COLO668 (cell line): Measurements from ENCODE around the gene CTNNA3.
A peak's percentile ranks its signal among the peaks of the same experiment; 100 is the strongest.
"Not testable (repeated sequence)": the region's sequence is repeated elsewhere in the genome, so short reads cannot be mapped to it uniquely, and the experiment has no call there.

Source experiments
- DNase-seq: peaks from one replicate; lab custom pipeline; 2025; ENCODE audit not compliant: unreplicated experiment; lab: John Stamatoyannopoulos, UW

CTNNA3 gene

DNA sequence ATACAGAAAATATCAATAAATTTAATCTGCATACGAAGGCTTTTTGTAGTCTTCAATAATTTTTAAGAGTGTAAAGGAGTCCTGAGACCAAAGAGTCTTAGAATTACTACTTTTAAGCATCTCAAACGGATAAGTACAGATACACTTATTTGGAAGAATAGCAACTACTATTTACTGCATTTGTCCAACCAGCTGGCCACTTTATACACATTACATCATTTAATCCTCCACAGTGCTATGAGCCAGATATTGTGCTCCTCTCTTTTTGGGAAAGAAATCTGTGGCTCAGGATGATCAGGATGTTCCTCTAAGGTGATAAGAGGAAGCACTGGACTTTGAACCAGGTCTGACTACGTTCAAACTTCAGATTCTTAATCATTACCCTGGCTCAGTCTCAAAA, 1358.8 kb downstream of the CTNNA3 start:
- no peak for DNase-seq

DNA sequence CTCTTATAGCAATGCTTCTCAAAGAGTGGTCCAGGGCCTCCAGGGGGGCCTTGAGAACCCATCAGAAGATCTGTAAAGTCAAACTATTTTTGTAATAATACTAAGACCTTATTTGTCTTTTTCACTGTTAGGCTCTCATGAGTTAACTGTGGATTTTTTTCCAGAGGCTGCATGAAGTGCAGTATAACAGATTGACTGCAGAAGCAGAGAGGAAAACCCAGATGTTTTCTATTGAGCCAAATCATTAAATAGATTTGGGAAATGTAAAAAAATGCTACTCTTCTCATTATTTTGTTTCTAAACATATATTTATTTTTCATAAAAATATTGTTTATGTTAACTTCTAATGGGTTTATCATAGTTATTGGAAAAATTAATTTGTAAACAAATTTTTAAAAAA, 1359.2 kb downstream of the CTNNA3 start:
- DNase-seq = no peak

DNA sequence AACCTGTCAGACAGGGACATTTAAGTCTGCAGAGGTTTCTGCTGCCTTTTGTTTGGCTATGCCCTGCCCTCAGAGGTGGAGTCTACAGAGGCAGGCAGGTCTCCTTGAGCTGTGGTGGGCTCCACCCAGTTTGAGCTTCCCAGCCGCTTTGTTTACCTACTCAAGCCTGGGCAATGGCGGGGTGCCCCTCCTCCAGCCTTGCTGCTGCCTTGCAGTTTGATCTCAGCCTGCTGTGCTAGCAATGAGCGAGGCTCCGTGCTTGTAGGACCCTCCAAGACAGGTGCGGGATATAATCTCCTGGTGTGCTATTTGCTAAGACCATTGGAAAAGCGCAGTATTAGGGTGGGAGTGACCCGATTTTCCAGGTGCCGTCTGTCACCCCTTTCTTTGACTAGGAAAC, 1360.2 kb downstream of the CTNNA3 start:
- DNase-seq = not testable (repeated sequence)

DNA sequence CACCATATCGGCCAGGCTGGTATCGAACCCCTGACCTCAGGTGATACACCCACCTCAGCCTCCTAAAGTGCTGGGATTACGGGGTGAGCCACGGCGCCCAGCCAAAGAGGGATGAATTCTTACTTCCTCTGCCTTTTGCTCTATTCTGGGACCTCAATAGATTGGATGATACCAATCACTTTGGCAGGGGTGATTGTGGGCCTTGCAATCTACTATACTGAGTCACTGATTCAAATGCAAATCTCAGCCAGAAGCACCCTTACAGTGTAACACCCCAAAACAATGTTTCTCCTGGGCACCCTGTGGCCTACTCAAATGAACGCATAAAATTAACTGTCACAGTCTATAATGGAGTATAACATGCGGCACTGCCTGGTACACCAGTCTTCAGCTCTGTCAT, 1366.8 kb downstream of the CTNNA3 start:
- no peak for DNase-seq

DNA sequence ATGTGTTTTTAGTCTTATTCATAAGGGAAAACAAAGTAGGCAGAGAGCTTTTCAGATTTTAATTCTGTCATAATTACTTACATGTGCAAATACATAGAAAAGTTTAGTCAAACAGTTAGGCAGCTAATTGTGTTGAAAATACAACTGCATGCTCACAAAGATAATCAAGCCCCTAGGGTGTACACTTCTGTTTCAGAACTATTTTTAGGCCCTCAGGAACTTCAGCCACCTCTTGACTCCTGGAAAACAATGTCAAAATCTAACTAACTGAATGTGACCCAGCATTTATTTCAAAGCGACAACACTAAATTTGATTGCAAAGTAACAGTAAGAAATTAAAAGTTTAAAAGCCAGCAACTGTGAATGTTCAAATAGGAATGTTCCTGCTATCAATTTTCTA, 1369.1 kb downstream of the CTNNA3 start:
- no peak for DNase-seq

DNA sequence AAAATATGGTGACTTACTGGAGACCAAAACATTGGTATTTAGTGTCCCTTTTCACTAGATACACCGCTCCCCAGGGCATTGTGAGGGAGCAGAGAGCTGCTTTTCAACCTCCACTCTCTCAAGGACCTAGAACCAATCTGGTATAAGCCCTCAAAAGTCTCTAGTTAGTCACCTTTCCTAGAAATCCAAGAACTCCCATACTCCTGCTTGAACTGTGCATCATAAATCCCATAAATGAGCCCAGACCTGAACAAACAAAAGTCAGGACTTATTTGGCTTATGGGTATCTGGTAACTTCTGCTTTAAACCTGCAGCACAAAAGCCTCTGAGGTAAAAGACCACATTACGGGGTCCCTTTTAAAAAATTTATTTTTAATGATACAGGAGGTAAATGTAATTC, 1373.2 kb downstream of the CTNNA3 start:
- DNase-seq = no peak

DNA sequence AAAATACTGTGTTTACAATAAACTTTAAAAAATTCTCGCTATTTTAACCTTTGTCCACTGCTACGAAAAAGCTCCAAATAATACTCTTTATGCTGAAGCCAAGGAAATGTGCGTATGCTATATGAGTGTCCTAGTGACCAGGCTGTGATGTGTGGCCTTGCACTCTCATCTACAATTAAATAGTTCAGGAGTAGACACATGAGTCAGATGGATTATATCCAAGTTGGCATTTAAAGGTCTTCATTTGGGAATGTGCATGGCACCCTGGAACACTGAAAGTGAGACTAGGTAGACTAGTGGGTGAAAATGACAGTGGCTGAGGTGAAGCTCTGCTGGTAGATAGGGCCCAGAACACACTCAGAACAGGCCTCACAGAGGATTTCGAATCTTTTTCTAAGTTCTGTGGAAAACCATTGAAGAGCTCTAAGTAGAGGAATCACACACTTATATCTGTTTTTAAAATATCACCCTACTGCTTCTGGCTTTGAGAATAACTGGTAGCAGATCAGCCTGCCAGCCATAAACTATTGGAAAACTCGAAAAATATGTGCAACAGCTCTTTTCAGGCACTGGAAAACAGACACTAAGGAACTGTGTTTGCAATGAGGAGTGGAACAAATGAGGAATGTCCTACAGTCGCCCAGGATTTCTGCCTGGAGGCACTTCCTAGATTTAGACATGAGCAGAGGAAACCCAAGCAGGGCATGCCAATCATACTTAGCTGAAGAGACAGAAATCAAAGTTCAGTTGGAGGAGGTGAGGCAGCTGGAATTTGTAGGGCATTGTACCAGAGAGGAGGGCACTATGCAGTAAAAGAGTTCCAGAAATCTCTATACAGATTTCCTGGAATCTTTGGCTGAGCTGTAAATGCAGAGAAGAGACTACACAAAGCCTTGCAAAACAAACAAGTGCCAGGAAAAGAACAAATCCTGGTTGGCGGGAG, 1374.0 kb downstream of the CTNNA3 start:
- peak; percentile 0 for DNase-seq

DNA sequence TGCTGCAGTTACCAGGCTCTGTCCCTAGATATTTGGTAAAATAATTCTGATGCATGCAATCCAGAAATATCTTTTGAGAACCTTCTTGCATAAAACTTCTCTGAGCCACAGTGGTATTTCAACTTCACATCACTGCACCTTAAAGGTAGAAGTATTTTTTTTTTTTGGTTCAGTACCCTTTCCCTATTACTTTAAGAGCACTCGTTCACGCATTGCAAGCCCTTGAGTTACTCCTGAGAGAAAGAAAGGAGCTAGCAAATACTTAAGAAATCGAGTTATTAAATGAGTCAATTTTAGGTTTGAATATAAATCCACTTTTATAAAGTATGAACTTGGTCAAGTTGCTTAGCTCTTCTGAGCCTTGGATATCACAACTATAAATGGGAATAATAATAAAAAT, 1377.2 kb downstream of the CTNNA3 start:
- no peak for DNase-seq

DNA sequence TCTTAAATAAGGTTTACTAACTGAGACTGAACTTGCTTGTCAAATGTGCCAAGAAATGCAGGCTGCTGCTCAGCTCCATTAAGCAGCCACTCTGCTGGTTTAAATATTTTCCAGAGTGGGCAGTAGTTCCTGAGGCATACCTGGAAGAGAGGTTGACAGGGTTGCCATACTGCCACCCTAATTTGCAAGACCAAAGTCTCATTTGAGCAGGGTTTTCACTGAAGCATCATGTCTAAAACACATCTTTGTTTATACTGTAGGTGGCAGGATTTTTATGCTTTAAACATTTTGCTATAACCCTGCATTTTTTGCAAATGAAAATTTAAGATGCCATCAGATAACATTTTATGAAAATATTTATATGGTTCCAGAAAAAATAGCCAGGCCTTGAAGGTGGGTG, 1388.2 kb downstream of the CTNNA3 start:
- DNase-seq = no peak

DNA sequence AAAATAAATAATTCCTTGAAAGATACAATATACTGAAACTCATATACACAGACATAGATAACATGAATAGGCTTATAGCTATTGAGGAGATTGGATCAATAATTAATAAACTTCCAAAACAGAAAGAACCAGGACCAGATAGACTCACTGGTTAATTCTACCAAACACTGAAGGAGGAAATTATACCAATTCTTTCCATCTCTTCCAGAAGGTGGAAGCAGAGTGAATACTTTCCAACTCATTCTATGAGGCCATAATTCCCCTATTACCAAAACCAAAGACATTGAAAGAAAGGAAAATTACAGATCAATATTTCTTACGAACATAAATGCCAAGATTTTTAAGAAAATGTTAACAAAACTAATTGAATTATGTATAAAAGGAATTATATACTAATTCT, 1394.9 kb downstream of the CTNNA3 start:
- no peak for DNase-seq

DNA sequence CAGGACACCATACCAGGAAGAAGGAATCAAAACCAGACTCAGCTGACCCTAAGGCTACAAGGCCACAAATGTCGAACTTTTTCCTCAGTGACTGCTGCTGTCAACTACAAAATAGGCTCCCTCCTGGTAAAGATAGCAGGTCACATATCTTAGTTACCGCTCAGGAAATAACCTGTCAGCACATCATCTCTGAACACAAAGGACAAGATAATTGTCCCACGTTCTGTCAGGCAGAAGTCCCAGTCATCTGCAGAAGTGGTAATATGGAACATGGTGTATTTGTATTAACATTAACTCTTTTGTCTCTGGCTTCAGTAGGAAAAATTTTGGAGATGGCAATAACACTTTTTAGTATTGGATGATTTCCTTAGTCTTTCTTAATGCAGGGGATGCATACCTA, 1400.4 kb downstream of the CTNNA3 start:
- DNase-seq = no peak

DNA sequence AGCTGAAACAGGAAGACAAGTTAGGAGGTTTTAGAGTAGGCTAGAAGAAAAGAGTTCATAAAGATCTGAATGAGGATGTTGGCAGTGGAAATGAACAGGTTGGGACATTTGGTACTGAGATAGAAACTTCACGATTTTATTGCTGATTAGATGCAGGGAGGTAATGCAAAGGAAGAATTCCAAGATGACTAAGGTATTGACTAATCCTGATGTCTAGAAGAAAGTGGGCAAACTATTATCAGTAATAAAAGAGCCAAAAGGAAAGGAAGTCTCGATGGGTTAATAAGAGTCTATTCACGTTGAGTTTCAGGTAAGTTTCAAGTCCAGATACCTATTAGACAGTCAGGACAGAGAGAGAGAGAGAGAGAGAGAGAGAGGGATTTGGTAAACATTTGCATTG, 1401.5 kb downstream of the CTNNA3 start:
- no peak for DNase-seq

DNA sequence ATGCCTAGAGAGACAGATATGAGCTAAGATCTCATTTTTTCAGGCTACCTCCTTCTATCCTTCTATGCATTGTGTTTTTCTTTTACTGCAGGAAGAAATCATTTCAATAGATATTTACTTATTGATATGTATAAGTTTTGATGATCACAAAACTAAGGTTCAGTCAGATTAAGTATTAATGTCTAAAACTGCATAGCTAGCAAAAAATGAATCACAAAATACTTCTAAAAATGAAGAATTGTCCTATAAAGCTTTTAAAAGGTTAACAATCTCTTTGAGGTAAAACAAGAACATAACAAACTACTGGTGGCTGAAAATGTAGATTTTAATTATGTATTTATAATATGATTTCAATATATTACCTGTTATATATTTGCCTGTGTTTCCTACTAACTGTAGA, 1403.1 kb downstream of the CTNNA3 start:
- DNase-seq = no peak

DNA sequence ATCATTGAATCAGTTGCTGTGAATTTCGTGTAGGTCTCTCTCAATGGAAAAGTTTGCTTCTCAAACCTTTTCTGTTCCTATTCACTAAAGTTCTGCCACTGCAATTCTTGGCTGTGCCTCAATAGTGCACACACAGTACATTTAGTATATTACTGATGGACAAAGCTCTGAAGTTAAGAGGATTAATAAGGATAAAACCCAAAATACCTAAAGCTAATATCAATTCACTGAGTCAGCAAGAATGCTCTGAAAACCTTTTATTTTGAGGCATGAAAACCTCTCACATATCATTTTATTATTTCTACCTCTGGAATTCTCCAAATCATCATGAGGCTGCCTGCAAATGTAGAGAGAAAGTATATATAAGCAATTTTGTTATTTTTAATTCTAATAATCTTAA, 1403.5 kb downstream of the CTNNA3 start:
- no peak for DNase-seq

DNA sequence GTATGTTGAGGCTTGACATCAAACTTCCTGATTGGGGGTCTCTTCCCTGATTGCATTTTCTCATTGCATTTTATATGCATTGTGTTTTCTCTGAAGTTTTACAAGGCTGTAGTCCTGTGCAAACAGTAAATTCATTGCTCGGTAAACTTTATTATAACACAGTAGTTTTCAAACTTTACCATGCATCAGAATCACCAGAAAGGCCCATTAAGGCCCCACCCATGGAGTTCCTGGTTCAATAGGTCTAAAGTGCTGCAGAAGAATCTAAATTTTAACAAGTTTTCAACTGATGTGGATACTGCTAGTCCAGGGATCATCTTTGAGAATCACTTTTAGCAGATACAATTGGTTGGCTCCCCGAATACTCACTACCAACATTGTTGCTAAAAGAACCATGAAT, 1404.9 kb downstream of the CTNNA3 start:
- DNase-seq = no peak

DNA sequence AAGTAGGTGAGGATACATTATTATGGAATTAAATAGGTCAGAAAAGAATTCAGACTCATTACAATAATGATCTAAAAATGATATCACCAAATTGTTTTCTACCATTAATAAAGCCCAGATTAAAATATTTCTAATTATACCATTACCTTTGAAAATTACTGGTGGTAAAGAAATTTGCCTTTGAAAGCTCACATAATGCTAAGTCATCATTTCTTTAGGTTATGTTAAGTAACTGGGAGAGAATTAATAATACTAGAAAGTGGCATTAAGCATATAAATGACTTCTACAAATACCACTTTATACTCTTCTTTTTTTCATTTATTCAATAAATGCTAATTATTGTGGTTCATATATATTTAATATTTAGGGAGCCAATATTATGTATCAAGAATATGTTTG, 1411.4 kb downstream of the CTNNA3 start:
- DNase-seq = no peak

DNA sequence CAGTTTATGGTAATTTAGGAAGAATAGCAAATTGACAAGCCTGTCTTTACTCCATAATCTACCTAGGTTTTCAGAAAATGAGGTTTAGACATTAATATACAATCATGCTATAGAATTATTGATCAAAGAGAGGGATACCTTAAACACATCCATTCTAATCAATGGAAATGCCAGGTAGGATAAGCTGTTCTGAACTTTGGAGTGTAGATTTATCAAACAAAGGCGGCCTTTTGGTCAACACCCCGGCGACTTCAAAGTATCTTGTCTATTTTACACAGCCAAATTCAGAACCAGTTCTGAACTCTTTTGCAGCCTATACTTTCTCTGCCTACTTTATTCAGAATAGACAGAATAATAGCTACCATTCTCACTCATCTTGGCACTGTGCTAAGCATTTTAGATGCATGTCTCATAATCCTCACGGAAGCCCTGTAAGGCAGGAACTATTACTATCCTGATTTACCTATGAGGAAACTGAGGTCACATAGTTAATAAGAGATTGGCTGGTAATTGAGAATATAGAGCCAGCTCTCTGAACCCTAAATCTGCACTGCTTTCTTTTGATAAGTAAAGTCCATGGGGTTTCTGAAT, 1412.0 kb downstream of the CTNNA3 start:
- no peak for DNase-seq

DNA sequence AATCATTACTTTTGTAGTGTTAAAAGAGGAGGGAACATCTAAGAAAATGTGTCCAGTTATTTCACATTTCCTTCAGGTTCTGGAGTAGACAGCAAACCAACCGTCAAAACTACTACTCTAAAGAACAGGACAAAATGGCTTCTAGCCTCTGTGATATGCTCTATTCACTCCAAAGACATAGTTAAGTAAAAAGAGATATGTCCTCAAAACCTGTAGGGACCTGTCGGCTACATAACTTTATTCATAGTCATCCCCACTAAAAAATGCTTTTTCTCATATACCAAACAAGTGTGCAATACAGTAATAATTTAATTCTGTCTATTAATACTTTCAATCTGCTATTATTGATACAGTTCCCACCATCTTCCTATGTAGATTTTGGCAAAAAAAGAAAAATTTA, 1412.9 kb downstream of the CTNNA3 start:
- DNase-seq = no peak

DNA sequence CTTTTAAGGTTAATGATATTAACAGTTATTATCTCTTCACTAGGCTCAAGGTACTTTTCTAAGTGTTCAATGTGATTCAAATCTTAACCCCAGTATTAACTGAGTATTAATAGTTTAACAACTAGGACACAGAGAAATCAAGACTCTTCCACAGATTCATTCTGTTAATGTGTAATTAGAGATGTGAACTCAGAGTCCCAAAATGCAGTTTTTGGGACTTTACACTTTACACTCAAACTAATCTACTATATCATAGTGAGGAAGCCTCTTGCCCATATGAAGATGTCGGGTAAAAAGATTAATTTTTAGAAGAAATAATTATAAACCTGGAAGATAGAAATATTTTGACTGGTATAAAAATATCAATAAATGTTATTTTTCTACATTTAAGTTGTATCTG, 1414.7 kb downstream of the CTNNA3 start:
- DNase-seq = no peak

DNA sequence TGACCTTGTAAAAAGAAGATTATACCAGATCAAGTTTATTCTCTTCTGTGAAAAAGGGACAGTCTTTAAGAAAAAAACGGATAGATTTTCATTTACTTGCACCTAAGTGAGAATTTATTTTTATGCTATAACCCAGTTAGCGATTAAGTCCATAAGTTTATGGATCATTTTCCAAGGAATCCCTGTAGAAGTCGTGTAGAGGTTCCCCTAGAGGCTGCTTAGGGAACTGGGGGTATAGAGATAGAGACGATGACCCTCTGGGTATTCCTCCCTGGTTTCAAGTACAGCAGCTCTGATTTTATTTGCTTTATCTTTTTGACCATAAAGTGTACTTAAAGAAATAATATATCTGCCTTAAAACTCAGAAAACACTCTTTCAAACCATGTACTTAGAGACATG, 1418.5 kb downstream of the CTNNA3 start:
- no peak for DNase-seq

DNA sequence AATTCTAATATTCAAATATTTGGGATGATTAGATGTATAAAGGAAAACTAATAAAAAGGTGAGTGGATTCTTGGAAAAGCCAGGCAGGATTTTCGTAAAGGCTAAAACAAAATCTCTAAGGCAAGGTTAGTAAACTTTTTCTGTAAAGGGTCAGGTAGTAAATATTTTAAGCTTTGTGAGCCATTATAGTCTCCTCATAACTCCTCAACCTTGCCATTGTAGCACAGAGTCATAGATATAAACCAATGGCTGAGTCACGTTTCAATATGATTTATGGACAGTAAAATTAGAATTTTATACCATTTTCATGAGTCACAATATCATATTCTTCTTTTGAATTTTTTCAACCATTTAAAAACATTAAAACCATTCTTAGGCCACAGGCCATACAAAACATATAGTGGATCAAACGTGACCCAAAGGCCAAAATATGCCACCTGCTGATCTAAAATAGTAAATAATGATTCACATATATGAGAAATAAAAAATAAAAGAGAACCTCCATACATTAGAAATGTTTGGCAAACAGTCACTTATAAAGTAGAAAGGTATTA, 1422.0 kb downstream of the CTNNA3 start:
- no peak for DNase-seq

DNA sequence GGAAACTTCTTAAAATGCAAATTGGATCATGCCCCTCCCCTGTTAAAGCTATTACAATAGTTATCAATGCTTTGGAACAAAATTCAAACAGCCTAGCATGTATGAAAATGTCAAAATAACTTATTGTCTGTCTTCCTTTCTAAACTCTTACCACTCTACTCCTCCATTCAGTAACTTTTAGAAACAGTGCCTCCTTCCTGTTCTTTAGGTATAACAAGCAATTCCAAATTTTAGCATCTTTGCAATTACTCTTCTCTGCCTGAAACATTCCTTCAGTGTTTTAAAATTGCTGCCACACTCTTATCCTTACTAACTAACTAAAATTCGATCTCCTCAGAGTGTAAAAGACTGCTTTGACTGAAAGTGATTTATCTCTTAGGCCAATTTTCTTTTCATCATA, 1430.6 kb downstream of the CTNNA3 start:
- DNase-seq = no peak
